GM12891 (cell line): ENCODE measurements around the gene DHRS3.

ENCODE experiments used
- DNase-seq: peaks from one replicate; pipeline ENCODE4 v3.0.0; 2011; ENCODE audit warnings: low spot score; ENCODE audit not compliant: insufficient read length
- FAIRE-seq: peaks from 2 replicates; lab custom pipeline; 2011; peaks lifted over from hg19 to GRCh38; lab: Jason Lieb, UNC
- PAX5 ChIP-seq: IDR thresholded peaks from 2 replicates; pipeline ENCODE4 v1.6.1; 2011; ENCODE audit warnings: low read length, moderate library complexity, mild to moderate bottlenecking; ENCODE audit not compliant: insufficient read depth, severe bottlenecking
- POLR2A ChIP-seq: IDR thresholded peaks from 2 replicates; pipeline ENCODE4 v1.6.1; 2011; ENCODE audit warnings: low read depth, low read length, control low read depth
- POLR2AphosphoS5 ChIP-seq: IDR thresholded peaks from 2 replicates; pipeline ENCODE4 v1.6.1; 2011; ENCODE audit warnings: low read depth, low read length, control low read depth
- POU2F2 ChIP-seq: IDR thresholded peaks from 2 replicates; pipeline ENCODE4 v1.6.1; 2011; ENCODE audit warnings: low read depth, mild to moderate bottlenecking, control low read depth, low read length, moderate library complexity
- SPI1 ChIP-seq: IDR thresholded peaks from 2 replicates; pipeline ENCODE4 v1.6.1; 2011; ENCODE audit warnings: low read depth, low read length, control low read depth
- TAF1 ChIP-seq: IDR thresholded peaks from 2 replicates; pipeline ENCODE4 v1.6.1; 2011; ENCODE audit warnings: low read depth, low read length, control low read depth

Gene DHRS3

DNA sequence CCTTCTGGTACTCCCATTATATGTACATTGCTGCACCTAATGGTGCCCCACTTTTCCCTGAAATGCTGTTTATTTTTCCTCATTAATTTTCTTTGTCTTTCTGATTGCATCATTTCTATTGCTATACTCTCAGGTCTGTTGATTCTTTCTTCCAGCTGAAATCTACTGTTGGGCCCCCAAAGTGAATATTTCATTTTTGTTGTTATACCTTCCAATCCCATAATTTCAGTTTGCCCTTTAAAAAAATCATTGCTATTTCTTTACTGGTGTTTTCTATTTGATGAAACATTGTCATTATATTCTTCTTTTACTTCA lies 22.9 kb upstream of the DHRS3 start:
- DNase-seq (no peak), FAIRE-seq (no peak)
- no peak for TF ChIP-seq POLR2AphosphoS5
- no peak for TF ChIP-seq POLR2A
- TF ChIP-seq POU2F2, result no peak
- no peak for TF ChIP-seq TAF1
- TF ChIP-seq SPI1, result no peak
- TF ChIP-seq PAX5, result no peak

DNA sequence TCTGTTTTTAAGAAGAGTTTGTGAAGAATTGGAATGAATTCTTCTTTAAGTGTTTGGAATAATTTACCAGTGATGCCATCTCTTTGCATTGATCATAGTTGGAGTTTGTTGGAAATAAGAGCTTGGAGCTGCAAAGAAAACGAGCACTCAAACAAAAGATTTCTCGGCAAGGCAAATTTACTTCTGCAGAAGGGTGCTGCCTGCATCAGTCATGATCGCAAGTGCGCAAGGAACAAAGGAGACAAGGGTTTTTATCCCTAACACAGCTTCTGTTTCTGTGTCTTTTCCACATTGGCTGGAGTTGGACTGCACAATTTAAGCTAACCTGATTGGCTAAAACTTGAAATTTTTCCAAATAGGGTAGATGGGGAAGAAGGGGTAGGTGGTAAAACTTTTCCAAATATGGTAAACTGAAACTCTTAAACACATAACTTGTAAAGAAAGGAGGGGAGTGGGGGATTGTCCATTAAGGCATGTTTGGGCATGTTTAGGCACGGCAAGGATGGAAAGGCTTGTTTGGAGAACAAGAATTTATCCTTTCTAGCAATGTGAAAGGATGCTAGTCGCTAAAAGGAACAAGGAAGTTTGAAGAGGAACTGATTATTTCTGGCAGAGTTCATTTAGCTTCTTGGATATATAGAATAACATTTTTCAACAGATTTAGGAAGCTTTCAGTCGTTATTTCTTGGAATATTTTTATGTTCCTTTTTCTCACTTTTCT lies 22.4 kb upstream of the DHRS3 start:
- no peak for TF ChIP-seq POLR2AphosphoS5
- no peak for TF ChIP-seq PAX5
- TF ChIP-seq TAF1, result no peak
- no peak for FAIRE-seq
- DNase-seq, result no peak

DNA sequence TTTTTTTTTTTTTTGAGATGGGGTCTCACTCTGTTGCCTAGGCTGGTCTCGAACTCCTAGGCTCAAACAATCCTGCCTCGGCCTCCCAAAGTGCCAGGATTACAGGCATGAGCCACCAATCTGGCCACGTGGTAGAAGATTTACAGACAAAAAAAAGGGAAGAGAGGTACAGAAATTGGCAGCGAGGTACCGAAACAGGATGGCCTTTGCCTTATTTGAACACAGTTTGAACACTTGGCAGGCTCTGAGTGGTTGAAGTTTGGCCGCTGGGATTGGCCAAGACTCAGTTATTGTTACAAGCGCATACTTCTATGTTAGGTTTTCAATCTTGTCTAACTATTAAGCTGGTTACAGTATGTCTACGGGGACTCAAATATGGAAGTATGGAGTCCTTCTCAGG lies 19.7 kb upstream of the DHRS3 start:
- no peak for TF ChIP-seq POLR2AphosphoS5
- no peak for TF ChIP-seq POLR2A
- FAIRE-seq, result no peak
- DNase-seq, result no peak

DNA sequence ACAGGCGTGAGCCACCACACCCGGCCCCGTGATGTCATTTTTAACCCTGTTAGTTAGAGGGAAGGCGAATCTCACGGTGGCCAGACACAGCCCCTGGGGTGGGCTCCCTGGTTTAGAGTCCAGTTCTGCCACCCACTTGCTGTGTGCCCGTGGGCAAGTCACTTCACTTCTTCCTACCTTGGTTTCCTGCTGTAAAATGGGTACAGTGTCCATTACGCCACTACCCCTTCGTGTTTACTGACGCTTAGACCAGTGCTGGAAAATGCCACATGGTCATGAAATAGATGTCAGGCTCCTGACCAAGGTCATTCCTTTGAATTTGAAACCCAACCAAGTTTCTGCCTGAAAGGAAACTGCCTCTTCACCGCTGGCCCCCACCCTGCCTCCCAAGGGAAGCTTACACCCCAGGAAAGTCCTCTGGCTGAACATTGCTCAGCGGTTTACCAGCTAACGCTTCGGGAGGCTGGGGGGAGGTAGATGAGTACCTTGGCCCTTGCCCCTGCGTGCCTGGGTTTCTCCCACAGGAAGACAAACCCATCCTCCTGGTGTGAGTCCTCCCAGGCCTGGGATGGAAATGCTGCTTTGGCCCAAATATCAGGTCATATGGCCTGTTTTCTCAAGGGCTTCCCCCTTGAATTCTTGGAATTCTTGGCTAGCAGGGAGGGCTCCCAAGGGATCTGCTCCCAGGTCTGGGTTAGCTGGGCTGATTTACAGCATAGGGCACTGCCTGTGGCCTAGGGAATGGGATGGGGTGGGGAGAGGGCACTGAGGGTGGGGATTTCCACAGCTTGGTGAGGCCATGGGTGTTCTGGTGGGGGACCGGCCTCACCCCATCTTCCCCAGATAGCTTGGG lies 18.3 kb upstream of the DHRS3 start:
- FAIRE-seq, result no peak
- DNase-seq, result no peak
- TF ChIP-seq POLR2AphosphoS5, result no peak
- no peak for TF ChIP-seq PAX5
- TF ChIP-seq POLR2A, result no peak
- no peak for TF ChIP-seq SPI1
- no peak for TF ChIP-seq POU2F2
- TF ChIP-seq TAF1, result no peak

DNA sequence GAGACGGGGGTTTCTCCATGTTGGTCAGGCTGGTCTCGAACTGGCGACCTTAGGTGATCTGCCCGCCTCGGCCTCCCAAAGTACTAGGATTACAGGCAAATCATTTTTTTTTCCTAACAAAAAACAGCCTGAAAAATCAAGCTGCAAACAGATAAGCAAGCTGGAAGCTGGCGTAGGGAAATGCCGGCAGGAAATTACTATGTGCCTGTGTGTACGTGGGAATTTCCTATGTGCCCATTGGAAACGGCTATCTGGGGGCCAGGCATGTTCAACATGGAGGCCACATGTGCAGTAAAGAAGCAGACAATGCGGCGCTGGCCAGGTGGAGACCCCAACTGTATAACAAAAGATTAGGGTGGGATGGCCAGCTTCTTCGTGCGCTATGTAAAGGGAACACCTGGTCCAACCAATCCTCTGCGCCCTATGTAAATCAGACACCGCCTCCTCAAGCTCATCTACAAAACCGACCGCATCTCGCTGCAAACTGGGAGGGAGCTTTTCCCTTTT lies 16.7 kb upstream of the DHRS3 start:
- TF ChIP-seq PAX5, result no peak
- DNase-seq (no peak), FAIRE-seq (no peak)

DNA sequence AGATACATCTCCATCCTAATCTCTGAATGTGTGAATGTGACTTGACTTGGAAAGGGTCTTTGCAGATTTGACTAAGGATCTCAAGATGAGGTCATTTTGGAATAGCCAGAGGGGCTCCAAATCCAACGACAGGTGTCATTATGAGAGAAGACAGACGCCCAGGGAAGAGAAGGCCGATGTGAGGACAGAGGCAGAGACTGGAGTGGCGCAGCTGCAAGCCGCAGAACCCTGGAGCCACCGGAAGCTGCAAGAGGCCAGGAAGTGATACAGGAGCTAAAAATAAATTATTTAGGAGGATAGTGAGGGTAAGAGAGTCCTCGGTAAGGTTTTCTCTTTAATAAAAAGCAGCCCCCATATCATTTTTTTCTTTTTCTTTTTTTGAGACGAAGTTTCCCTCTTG lies 16.1 kb upstream of the DHRS3 start:
- no peak for FAIRE-seq
- DNase-seq, result no peak
- TF ChIP-seq POLR2AphosphoS5, result no peak
- TF ChIP-seq POLR2A, result no peak
- TF ChIP-seq TAF1, result no peak
- TF ChIP-seq POU2F2, result no peak
- no peak for TF ChIP-seq SPI1
- TF ChIP-seq PAX5, result no peak

DNA sequence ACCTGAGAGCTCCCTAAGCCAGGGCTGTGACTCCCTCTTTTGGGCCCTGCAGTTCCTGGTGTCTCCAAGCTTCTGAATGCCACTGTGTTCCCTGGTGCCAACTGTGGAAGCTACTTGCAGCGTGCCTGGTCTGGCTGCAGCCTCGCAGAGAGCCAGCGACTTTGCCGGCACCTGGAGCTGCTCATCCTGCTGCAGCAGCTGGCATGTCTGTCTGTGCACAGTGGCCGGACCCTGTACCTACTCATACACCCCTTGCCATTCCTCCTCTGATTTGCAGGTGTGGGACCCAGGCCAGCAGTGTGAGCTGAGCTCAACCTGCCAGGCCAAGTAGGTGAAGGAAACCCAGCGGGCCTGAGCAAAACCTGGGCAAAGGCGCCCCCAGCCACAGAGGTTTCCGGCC lies 13.6 kb upstream of the DHRS3 start:
- FAIRE-seq (no peak), DNase-seq (no peak)
- no peak for TF ChIP-seq POU2F2

DNA sequence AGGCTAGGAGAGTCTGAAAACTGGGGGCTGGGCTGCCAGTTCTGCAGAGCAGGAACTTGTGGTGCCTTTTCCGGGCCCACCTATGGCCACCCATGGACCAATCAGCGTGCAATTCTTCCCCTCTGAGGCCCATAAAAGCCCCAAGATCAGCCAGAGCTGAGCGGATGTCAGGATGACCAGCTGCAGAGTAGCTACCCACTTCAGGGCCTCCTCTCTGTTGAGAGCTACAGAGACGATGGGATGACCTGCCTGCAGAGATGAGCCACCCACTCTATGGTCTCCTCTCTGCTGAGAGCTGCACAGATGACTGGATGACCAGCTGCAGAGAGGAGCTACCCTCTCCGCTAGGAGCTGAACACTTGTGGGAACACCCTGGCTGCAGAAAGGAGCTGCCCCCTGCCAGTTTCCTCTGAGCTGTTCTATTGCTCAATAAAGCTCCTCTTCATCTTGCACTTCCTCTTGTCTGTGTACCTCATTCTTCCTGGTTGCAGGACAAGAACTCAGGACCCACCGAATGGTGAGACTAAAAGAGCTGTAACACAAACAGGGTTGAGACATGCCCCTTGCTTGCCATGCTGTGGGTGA lies 13.0 kb upstream of the DHRS3 start:
- DNase-seq (no peak), FAIRE-seq (no peak)
- TF ChIP-seq TAF1, result no peak
- TF ChIP-seq SPI1, result no peak
- TF ChIP-seq POLR2AphosphoS5, result no peak

DNA sequence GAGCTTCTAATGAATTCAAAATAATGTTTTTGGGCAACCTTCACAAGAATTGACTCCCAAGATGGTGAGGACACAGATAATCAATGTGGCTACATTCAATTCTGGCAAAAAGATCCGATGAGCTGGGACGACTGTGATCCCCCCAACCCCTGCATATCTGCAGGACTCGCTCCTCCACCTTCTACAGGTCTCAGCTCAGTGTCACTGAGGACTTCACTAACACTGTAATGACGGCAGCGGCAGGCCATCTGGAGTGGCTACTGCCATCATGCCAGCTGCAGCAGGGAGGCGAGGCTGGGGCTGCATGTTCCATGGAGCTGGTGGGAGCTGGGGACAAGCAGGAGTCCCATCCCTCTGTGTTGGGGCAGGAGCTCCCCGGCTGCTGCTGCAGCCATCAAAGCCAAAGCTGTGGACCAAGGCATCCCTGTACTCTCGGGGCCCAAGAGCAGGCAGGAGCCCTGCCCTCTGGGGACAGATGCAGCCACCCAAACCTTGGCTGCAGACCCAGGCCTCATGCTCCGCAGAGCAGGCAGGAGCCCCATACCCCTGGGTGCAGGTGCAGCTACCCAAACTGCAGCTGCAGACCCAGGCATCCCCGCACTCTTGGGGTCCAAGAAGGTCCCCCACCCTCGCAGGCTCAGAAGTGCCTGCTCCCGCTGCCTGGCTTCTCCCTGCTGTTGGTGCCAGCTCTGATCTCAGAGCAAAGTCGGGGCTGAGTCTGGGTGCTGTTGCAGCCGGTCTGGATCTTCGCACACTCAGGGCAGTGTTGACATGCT lies 12.2 kb upstream of the DHRS3 start:
- no peak for TF ChIP-seq POU2F2
- no peak for TF ChIP-seq POLR2A
- TF ChIP-seq PAX5, result no peak
- TF ChIP-seq POLR2AphosphoS5, result no peak
- TF ChIP-seq SPI1, result no peak
- no peak for TF ChIP-seq TAF1
- FAIRE-seq, result no peak
- DNase-seq, result no peak

DNA sequence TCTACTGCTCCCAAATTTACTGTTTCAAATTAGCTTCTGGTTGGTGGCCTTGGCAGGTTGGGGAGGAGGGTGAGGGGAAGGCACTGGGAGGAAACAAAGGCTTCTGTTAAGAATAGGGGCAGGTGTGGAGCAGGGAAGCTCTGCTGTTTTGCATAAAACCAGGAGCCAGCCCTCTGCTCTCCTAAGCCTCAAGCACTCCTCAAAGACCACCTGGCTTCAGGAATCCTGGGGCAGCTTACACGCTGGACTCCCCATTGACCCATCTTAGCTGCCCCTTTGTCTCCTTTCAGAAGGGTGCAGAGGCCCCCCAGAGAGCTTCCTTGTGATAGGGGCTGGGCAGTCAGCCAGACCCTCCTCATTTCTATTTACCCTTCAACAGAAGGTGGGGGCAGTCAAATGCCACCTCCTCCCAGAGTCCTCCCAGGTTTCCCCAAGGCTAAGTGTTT lies 11.5 kb upstream of the DHRS3 start:
- no peak for DNase-seq
- TF ChIP-seq POLR2AphosphoS5 (no peak), SPI1 (no peak), POU2F2 (no peak), POLR2A (no peak), TAF1 (no peak), PAX5 (no peak)
- no peak for FAIRE-seq
